ENCODE measurements around the gene AKT2.

- TF ChIP-seq CTCF (conservative IDR thresholded peaks at IDR 0.05; ENCODE audit: low read length) (no peak), EZH2phosphoT487 (IDR thresholded peaks at IDR 0.05; ENCODE audit: borderline replicate concordance) (no peak)
Measured at GRCh38 chr19:40247735-40248262, 37.3 kb downstream of the AKT2 start.

All from Loucy (cell line).